ENCODE data around the gene FBXW7.

The FBXW7 gene

DNA sequence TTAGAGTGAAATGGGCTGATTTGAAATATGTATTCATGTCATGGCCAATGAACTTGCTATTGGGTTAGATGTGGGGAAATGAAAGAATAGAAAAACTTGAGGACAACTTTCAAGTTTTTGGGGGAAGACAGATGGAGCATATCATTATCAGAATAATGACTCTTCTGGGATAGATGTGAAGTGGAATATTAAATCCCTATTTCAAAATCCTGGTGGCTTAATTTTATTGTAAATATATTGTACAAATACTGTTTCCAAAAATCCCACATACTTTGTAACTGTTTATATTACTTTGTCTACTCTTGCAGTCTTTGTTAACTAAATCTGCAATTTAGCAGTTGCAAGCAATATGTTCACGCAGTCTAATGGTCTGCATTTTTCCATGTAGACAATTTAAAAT lies 35.9 kb upstream of the FBXW7 start:
- H3K4me3 Mint-ChIP-seq: no peak overlapping the region
- peaks cover 4% of the 10 kb centered on the region for H3K27me3 Mint-ChIP-seq (ENCODE audit: low read depth, poor library complexity)
- no peak overlapping the region for H3K27ac Mint-ChIP-seq
- H3K9me3 Mint-ChIP-seq: no peaks in the 10 kb centered on the region
- TF ChIP-seq, protein P1, sequence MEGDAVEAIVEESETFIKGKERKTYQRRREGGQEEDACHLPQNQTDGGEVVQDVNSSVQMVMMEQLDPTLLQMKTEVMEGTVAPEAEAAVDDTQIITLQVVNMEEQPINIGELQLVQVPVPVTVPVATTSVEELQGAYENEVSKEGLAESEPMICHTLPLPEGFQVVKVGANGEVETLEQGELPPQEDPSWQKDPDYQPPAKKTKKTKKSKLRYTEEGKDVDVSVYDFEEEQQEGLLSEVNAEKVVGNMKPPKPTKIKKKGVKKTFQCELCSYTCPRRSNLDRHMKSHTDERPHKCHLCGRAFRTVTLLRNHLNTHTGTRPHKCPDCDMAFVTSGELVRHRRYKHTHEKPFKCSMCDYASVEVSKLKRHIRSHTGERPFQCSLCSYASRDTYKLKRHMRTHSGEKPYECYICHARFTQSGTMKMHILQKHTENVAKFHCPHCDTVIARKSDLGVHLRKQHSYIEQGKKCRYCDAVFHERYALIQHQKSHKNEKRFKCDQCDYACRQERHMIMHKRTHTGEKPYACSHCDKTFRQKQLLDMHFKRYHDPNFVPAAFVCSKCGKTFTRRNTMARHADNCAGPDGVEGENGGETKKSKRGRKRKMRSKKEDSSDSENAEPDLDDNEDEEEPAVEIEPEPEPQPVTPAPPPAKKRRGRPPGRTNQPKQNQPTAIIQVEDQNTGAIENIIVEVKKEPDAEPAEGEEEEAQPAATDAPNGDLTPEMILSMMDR (IDR thresholded peaks at IDR 0.05): no peak
- no peak for DNase-seq
- peaks cover 28% of the 10 kb centered on the region for H3K4me1 Mint-ChIP-seq
- no peaks in the 10 kb centered on the region for H3K36me3 Mint-ChIP-seq (ENCODE audit: low read depth)

DNA sequence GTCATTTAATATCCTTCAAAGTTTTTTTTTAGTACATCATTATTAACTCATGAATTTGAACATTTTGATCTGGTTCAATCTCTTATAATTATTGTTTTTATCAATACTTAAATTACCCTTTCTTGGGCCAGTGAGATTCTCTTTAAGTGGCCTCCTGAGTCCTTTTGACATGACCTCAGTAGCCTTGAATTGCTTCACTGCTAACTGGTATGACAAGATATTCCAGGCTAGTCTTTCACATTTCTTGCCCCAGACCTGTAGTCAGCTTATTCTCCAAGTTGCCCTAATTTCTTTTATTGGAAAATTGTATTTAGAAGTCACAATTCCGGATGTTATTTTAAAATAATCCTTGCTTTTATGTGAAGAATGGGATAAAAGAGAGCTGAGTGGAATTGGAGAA lies 35.4 kb upstream of the FBXW7 start:
- TF ChIP-seq, protein P1 (IDR thresholded peaks at IDR 0.05): no peak
- Mint-ChIP-seq H3K27me3 (ENCODE audit: low read depth, poor library complexity) (peaks cover 4% of the 10 kb centered on the region), H3K9me3 (no peaks in the 10 kb centered on the region), H3K4me3 (no peak overlapping the region), H3K36me3 (ENCODE audit: low read depth) (no peaks in the 10 kb centered on the region), H3K27ac (no peak overlapping the region), H3K4me1 (peaks cover 28% of the 10 kb centered on the region)
- DNase-seq: no peak

DNA sequence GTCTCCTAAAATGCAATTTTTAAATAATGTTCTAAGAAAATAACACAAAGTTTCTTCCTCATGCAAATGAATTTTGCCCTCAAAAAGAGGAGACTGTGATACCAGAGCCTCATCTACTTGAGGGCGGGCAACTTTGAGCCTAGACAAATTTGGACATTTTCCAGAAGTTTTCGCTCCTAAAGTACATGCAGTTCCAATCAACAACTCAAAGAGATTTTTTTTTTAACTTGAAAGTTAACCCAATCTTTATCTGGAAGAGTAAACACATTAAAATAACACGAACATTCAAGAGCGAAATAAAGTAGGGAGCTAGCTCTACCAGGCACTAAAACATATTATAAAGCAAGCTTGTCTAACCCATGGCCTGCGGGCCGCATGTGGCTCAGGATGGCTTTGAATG lies 29.4 kb upstream of the FBXW7 start:
- no peaks in the 10 kb centered on the region for H3K4me1 Mint-ChIP-seq
- no peaks in the 10 kb centered on the region for H3K9me3 Mint-ChIP-seq
- H3K4me3 Mint-ChIP-seq: no peak overlapping the region
- H3K27me3 Mint-ChIP-seq (ENCODE audit: low read depth, poor library complexity): peaks cover 11% of the 10 kb centered on the region
- no peaks in the 10 kb centered on the region for H3K36me3 Mint-ChIP-seq (ENCODE audit: low read depth)
- TF ChIP-seq, protein P1 (IDR thresholded peaks at IDR 0.05): no peak
- DNase-seq: no peak
- no peak overlapping the region for H3K27ac Mint-ChIP-seq

DNA sequence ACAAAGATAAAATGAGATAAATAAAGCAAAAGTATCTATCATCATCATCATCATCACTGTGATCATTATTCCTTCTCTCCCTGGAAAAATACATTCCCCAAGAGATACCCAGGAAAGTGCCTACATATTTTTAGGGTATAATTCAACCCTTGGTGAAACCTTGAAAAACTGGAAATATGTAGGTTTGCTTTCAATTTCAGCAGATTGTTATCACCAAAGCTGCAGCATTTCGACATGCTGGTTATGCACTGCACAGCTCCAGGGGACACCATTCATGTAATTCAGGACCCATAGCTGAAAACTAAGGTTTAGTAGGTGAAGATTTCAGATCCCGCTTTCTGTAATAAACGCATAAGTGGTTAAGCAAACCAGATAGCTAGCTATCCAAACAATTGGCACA lies 28.4 kb upstream of the FBXW7 start:
- TF ChIP-seq, protein P1 (IDR thresholded peaks at IDR 0.05): no peak
- Mint-ChIP-seq H3K4me1 (no peaks in the 10 kb centered on the region), H3K27me3 (ENCODE audit: low read depth, poor library complexity) (peaks cover 11% of the 10 kb centered on the region), H3K9me3 (no peaks in the 10 kb centered on the region), H3K36me3 (ENCODE audit: low read depth) (no peaks in the 10 kb centered on the region), H3K4me3 (no peak overlapping the region), H3K27ac (no peak overlapping the region)
- no peak for DNase-seq

DNA sequence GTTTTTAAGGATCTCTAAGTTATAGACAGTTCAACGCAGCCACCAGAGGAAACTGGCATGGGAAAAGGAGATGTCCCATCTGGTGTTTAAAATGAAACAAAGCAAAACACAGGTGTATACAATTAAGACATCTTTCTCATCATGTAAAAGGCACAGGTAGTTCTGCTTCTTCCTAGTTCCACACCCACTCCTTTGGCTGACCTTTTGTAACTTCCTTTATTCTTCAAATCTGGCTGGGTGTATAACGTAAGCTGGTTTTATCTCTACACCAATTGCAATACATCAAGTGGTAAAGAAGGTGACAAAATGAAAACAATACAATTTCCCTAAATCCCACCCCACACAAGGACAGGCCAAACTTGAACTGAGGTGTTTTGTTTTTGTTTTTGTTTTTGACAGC lies 27.3 kb upstream of the FBXW7 start:
- TF ChIP-seq, protein P1 (IDR thresholded peaks at IDR 0.05): no peak
- Mint-ChIP-seq H3K4me1 (no peaks in the 10 kb centered on the region), H3K27ac (no peak overlapping the region), H3K4me3 (no peak overlapping the region), H3K36me3 (ENCODE audit: low read depth) (no peaks in the 10 kb centered on the region), H3K9me3 (no peaks in the 10 kb centered on the region), H3K27me3 (ENCODE audit: low read depth, poor library complexity) (peaks cover 11% of the 10 kb centered on the region)
- DNase-seq: no peak

DNA sequence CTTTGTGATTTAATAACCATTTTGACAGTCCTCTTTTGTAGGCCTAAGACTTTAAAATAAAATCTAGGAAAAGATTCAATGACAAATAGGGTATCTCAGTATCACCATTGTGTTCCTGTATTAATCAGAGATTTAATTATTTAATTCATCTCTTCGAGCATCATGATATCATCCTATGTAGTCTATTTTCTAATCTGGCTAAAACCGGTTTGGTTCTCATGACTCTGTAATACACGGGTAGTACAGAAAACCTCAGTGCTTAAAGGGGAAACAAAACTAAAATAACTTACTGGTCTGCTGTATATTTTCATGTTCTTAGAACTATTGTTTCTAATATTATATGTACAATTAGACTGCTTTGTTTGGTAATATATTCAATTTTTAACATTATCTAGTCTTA lies 23.7 kb upstream of the FBXW7 start:
- Mint-ChIP-seq H3K36me3 (ENCODE audit: low read depth) (no peaks in the 10 kb centered on the region), H3K9me3 (no peaks in the 10 kb centered on the region), H3K27ac (no peak overlapping the region), H3K4me1 (peaks cover 5% of the 10 kb centered on the region), H3K27me3 (ENCODE audit: low read depth, poor library complexity) (peaks cover 17% of the 10 kb centered on the region), H3K4me3 (no peak overlapping the region)
- DNase-seq: no peak
- TF ChIP-seq, protein P1 (IDR thresholded peaks at IDR 0.05): no peak
